Smooth muscle cell (in vitro differentiated cells): ENCODE results near the gene RGS16. TPM values are rescaled to one million over a fixed set of nuclear protein-coding genes. Genes with fewer than 3 reads are reported as not detected.
A peak's percentile ranks its signal among the peaks of the same experiment; 100 is the strongest.

Source experiments
- DNase-seq: peaks from one replicate; lab custom pipeline; 2025; ENCODE audit not compliant: unreplicated experiment; lab: John Stamatoyannopoulos, UW
- H2AFZ ChIP-seq: fragments of 200-600 bp; sonication (generic); 2 replicates; pipeline ENCODE4 v1.6.0; 2016; ENCODE audit warnings: antibody characterized with exemption, low read depth, mild to moderate bottlenecking
- H3F3A ChIP-seq: fragments of 200-600 bp; sonication (generic); 2 replicates; pipeline ENCODE4 v1.6.0; 2017; ENCODE audit warnings: antibody characterized with exemption, low read depth
- H3K27ac ChIP-seq: fragments of 200-600 bp; sonication (generic); 2 replicates; pipeline ENCODE4 v1.5.1; 2016; ENCODE audit warnings: low read depth, mild to moderate bottlenecking
- H3K27me3 ChIP-seq: fragments of 200-600 bp; sonication (generic); 2 replicates; pipeline ENCODE4 v1.6.1; 2016; ENCODE audit warnings: low read depth, mild to moderate bottlenecking
- H3K36me3 ChIP-seq: fragments of 200-600 bp; sonication (generic); 2 replicates; pipeline ENCODE4 v1.5.1; 2016; ENCODE audit warnings: low read depth
- H3K4me1 ChIP-seq: fragments of 200-600 bp; sonication (generic); 2 replicates; pipeline ENCODE4 v1.5.1; 2016; ENCODE audit warnings: low read depth
- H3K4me2 ChIP-seq: fragments of 200-600 bp; sonication (generic); 2 replicates; pipeline ENCODE4 v1.6.0; 2016; ENCODE audit warnings: mild to moderate bottlenecking
- H3K4me3 ChIP-seq: fragments of 200-600 bp; sonication (generic); 2 replicates; pipeline ENCODE4 v1.5.1; 2016; ENCODE audit warnings: mild to moderate bottlenecking
- H3K79me2 ChIP-seq: fragments of 200-600 bp; sonication (generic); 2 replicates; pipeline ENCODE4 v1.6.0; 2016; ENCODE audit warnings: low read depth, mild to moderate bottlenecking
- H3K9ac ChIP-seq: fragments of 200-600 bp; sonication (generic); 2 replicates; pipeline ENCODE4 v1.6.0; 2016; ENCODE audit warnings: low read depth
- H3K9me3 ChIP-seq: fragments of 200-600 bp; sonication (generic); replicated peaks from 2 replicates; pipeline ENCODE4 v1.5.1; 2016; ENCODE audit warnings: low read depth
- H4K20me1 ChIP-seq: fragments of 200-600 bp; sonication (generic); 2 replicates; pipeline ENCODE4 v1.6.0; 2016; ENCODE audit warnings: low read depth
- CTCF ChIP-seq: fragments of 200-600 bp; sonication (generic); IDR thresholded peaks from 2 replicates; pipeline ENCODE4 v1.5.1; 2017; ENCODE audit warnings: borderline replicate concordance, mild to moderate bottlenecking, antibody characterized with exemption; ENCODE audit not compliant: insufficient read depth, poor library complexity, severe bottlenecking
- WGBS: methylation state at CpG from one replicate; pipeline ENCODE4 v1.1.7; 2016; ENCODE audit warnings: low lambda C conversion rate; 5-methylcytosine and 5-hydroxymethylcytosine counted together
- polyA plus RNA-seq: library from polyadenylated mRNA; unstranded; fragments of >200 nt; fragmentation: Nextera tagmentation; extraction: Ambion mirVana; gene quantifications from 2 replicates; pipeline ENCODE4 v1.2.1, GENCODE V29; 2016
- total RNA-seq: library from RNA; depleted of rRNA; stranded (reverse); fragments of >200 nt; gene quantifications from 2 replicates; pipeline ENCODE4 v1.2.3, GENCODE V29; 2014

Gene RGS16
- total and polyA plus RNA-seq, 2 experiments from 2014 or later = 2.9 to 9.9 TPM

- Histone ChIP-seq H3K79me2 (no peaks in the 10 kb centered on the region), H3K9me3 (no peaks in the 10 kb centered on the region), H3K27ac (peak overlapping the region; percentile 93), H3K36me3 (no peaks in the 10 kb centered on the region), H3K4me3 (no peak overlapping the region), H3F3A (peaks cover 31% of the 10 kb centered on the region), H3K4me2 (peak overlapping the region; percentile 86), H4K20me1 (no peaks in the 10 kb centered on the region), H3K9ac (no peak overlapping the region), H3K4me1 (peaks cover 30% of the 10 kb centered on the region), H2AFZ (no peak overlapping the region), H3K27me3 (no peaks in the 10 kb centered on the region)
- no peak for TF ChIP-seq CTCF
- 7% methylated on average over 17 of the region's 17 CpGs for WGBS
- no peak for DNase-seq
Observed at GRCh38 chr1:182616130-182617013, 12.2 kb upstream of the RGS16 start.

GRCh38 chr1:182615468-182616129 lies 11.4 kb upstream of the RGS16 start:
- no peaks in the 10 kb centered on the region for H3K9me3 ChIP-seq
- H3K27ac ChIP-seq = peak overlapping the region; percentile 93
- H3K36me3 ChIP-seq = no peaks in the 10 kb centered on the region
- no peaks in the 10 kb centered on the region for H3K27me3 ChIP-seq
- H3K4me2 ChIP-seq = peak overlapping the region; percentile 86
- H3K79me2 ChIP-seq = no peaks in the 10 kb centered on the region
- peaks cover 38% of the 10 kb centered on the region for H3K4me1 ChIP-seq
- peak overlapping the region; percentile 53 for H2AFZ ChIP-seq
- TF ChIP-seq CTCF = no peak
- peak overlapping the region; percentile 56 for H3K4me3 ChIP-seq
- DNase-seq = no peak
- peaks cover 31% of the 10 kb centered on the region for H3F3A ChIP-seq
- 5% methylated on average over 11 of the region's 11 CpGs for WGBS
- H3K9ac ChIP-seq = peak overlapping the region; percentile 84
- H4K20me1 ChIP-seq = no peaks in the 10 kb centered on the region

GRCh38 chr1:182614796-182615454 lies 10.7 kb upstream of the RGS16 start:
- H3K4me3 ChIP-seq = peak overlapping the region; percentile 56
- no peaks in the 10 kb centered on the region for H3K9me3 ChIP-seq
- peaks cover 31% of the 10 kb centered on the region for H3F3A ChIP-seq
- H3K4me1 ChIP-seq = peaks cover 38% of the 10 kb centered on the region
- WGBS = under 1% methylated on average over 56 of the region's 56 CpGs
- peak overlapping the region; percentile 93 for H3K27ac ChIP-seq
- peak overlapping the region; percentile 84 for H3K9ac ChIP-seq
- H3K79me2 ChIP-seq = no peaks in the 10 kb centered on the region
- no peaks in the 10 kb centered on the region for H3K36me3 ChIP-seq
- H2AFZ ChIP-seq = peak overlapping the region; percentile 53
- H3K27me3 ChIP-seq = no peaks in the 10 kb centered on the region
- H4K20me1 ChIP-seq = no peaks in the 10 kb centered on the region
- peak; percentile 69 for DNase-seq
- no peak for TF ChIP-seq CTCF
- H3K4me2 ChIP-seq = peak overlapping the region; percentile 86
